Measurements from ENCODE around the gene MAN2B1.

Gene MAN2B1

GRCh38 chr19:12695997-12696365, 29.4 kb upstream of the MAN2B1 start:
- H3K4me3 ChIP-seq (replicated peaks in 1 of 2; ENCODE audit: low read depth in 2 of 2, low read length in 2 of 2), result peak overlapping the region; percentile 92 to 93
- DNase-seq (ENCODE audit: low read depth in 2 of 2), result no peak
- TF ChIP-seq CTCF (IDR thresholded peaks at IDR 0.05; ENCODE audit: low read depth, low read length), result no peak

GRCh38 chr19:12695514-12695913, 29.0 kb upstream of the MAN2B1 start:
- DNase-seq (ENCODE audit: low read depth in 2 of 2), result no peak
- peak overlapping the region; percentile 92 to 93 for H3K4me3 ChIP-seq (replicated peaks in 1 of 2; ENCODE audit: low read depth in 2 of 2, low read length in 2 of 2)
- no peak for TF ChIP-seq CTCF (IDR thresholded peaks at IDR 0.05; ENCODE audit: low read depth, low read length)

GRCh38 chr19:12695096-12695495, 28.6 kb upstream of the MAN2B1 start:
- DNase-seq (ENCODE audit: low read depth in 2 of 2), result no peak
- no peak for TF ChIP-seq CTCF (IDR thresholded peaks at IDR 0.05; ENCODE audit: low read depth, low read length)
- no peak overlapping the region for H3K4me3 ChIP-seq (replicated peaks in 1 of 2; ENCODE audit: low read depth in 2 of 2, low read length in 2 of 2)

- DNase-seq (ENCODE audit: low read depth in 2 of 2), result no peak
- H3K4me3 ChIP-seq (replicated peaks in 1 of 2; ENCODE audit: low read depth in 2 of 2, low read length in 2 of 2), result no peak overlapping the region
- no peak for TF ChIP-seq CTCF (IDR thresholded peaks at IDR 0.05; ENCODE audit: low read depth, low read length)
Observed at GRCh38 chr19:12694641-12695040, 28.1 kb upstream of the MAN2B1 start.

- no peak overlapping the region for H3K4me3 ChIP-seq (replicated peaks in 1 of 2; ENCODE audit: low read depth in 2 of 2, low read length in 2 of 2)
- no peak for DNase-seq (ENCODE audit: low read depth in 2 of 2)
- no peak for TF ChIP-seq CTCF (IDR thresholded peaks at IDR 0.05; ENCODE audit: low read depth, low read length)
Observed at GRCh38 chr19:12692960-12693359, 26.4 kb upstream of the MAN2B1 start.

GRCh38 chr19:12689581-12690216, 23.2 kb upstream of the MAN2B1 start:
- no peak for TF ChIP-seq CTCF (IDR thresholded peaks at IDR 0.05; ENCODE audit: low read depth, low read length)
- DNase-seq (ENCODE audit: low read depth in 2 of 2), result no peak
- H3K4me3 ChIP-seq (replicated peaks in 1 of 2; ENCODE audit: low read depth in 2 of 2, low read length in 2 of 2), result no peak overlapping the region

- TF ChIP-seq CTCF (IDR thresholded peaks at IDR 0.05; ENCODE audit: low read depth, low read length), result no peak
- no peak for DNase-seq (ENCODE audit: low read depth in 2 of 2)
- no peak overlapping the region for H3K4me3 ChIP-seq (replicated peaks in 1 of 2; ENCODE audit: low read depth in 2 of 2, low read length in 2 of 2)
Observed at GRCh38 chr19:12689012-12689411, 22.5 kb upstream of the MAN2B1 start.

Data from cardiac fibroblast (primary cell).